ENCODE results near the gene PCBP1.
"Not testable (repeated sequence)": the region's sequence is repeated elsewhere in the genome, so short reads cannot be mapped to it uniquely, and the experiment has no call there.

The PCBP1 gene

DNA sequence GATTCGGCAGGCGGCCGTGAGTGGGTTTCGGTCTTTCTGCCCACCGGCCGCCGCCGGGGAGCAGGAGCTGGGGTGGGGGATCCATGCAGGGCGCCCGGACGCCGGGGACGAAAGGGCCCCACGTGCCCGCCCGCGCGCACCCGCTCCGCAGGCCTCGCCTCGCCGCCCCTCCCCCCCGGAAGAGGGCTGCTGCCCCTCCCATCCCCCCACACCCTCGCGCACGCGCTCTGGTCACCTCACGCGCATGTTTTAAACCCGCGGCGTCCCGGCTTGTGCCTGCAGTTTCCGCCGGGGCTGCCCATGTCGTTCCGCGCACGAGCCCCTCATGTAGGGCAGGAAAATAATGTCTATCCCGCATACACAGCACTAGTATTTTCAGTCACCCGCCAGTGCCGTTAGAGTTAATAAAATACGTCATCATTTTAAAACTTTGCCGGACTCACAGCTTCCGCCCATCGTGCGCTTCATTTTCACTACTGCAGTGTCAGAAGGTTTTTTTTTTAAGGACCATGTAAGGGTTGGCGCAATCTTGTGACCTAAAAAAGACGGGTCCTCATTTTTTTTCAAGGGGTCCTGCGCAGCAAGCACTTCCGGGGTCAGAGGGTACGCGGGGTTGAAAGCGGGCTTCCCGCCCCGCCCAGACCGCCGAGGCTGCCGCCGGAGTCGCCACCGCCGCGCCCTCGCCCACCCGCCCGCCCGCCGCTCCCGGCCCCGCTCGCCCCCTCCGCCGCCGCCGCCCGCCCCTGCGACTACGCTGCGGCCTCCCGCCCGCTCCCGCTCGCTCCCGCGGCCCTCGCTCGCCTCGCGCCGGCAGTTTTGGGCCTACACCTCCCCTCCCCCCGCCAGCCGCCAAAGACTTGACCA is at the start of gene PCBP1:
Gene PCBP1, plus strand, starts transcription at position 640 of the 864 bp plus-strand sequence. CDS start 267 bp downstream, outside the sequence.
- DNase-seq, result peak; percentile 92 to 99 (median 96)

DNA sequence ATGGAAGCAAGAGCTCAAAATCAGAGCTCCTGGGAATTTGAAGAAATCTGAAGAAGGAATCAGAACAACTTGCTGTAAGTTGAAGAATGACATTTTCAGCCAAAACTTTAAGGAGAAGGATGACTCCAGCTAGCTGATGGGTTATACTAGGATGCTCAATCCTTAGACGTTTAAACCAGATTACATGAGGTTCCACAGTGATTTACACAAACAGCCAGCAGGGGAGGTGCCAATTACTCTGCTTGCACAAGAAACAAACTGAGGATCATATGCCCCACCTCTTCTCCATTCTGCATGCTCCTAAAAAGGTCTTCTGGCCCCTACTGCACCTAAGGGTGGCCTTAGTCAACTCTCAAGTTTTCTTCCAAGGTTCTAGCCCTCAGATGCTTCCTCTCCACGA is 47.9 kb upstream of the PCBP1 start:
- DNase-seq, result no peak

DNA sequence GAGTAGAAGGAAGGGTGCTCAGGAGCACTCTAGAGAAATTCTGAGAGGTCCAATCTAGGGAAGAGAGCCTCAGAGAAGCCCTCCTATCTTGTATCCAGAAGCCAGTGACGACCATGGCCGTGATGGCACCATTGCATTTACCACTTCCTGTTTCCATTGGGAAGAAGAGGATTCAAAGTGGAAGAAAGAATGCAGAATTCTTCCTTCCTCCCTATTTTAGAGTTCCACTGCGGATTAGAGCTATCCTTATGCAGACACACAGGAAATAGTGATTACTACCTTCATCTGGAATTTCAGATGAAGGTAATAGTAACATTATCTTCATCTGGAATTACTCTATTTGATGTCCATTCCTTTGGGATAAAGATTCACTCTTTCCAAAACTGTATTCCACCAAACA is 45.6 kb upstream of the PCBP1 start:
- DNase-seq, result no peak

DNA sequence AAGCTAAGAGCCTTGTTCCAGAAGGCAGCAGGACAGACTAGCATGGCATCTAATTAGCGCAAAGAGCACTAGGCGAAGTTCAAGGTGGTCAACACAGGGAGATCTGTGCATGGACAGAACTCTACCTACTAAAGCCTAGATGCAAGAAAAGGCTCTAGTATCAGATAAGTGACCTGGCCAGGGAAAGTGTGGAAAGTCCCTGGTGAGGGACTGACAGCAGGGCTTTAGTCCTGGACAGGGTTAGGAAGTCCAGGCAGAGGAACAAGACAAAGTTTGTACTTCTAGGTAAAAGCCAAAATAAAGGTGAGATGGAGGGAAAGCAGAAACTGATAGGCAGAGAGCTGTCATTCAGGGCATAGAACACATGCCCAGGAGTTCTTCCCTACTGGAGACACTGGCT is 45.0 kb upstream of the PCBP1 start:
- DNase-seq, result no peak

DNA sequence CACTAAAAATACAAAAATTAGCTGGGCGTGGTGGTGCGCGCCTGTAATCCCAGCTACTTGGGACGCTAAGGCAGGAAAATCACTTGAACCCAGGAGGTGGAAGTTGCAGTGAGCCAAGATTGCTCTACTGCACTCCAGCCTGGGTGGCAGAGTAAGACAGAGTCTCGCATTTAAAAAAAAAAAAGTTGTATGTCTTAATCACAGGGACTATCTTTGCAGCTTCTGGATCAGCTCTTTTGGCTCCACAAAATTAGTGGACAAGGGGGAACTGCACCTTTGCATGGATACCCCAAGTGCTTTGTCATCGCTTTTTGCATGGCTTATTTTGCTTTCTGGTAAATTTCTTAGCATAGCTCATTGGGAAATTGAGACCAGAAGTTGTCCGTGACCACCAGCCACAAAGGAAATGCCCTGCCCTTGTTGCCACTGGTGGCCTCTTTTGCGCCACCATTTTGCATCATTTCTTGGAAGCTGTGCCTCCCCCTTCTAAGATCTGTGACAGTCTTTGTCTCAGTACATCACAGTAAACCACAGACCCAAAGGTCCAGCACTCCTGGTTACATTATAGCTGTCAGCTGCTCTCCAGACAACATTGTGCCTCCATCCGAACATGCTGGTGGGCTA is 43.9 kb upstream of the PCBP1 start:
- no peak for DNase-seq

DNA sequence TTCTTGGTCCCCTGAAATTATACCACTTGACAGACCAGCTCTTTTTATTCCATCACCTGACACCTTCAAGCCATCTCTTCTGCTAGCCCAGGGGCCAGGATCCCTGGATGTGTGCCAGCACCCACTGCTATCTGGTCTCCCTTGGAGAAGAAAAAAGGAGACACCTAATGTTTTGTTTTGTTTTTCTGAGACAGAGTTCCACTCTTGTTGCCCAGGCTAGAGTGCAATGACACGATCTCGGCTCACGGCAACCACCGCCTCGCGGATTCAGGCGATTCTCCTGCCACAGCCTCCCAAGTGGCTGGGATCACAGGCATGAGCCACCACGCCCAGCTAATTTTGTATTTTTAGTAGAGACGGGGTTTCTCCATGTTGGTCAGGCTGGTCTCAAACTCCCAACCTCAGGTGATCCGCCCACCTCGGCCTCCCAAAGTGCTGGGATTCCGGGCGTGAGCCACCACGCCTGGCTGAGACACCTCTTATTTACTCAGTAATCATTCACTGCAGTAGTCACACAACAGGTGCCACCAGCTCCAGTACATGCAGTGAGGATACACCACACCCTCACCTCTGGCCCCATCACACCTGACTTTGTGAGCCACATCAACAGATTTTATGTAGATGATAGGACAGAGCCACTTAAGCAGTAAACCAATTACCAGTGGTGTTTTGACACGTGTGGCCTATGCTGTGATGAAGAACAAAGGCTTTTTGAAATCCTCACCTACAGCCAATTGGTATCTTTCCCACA is 42.8 kb upstream of the PCBP1 start:
- DNase-seq, result no peak

DNA sequence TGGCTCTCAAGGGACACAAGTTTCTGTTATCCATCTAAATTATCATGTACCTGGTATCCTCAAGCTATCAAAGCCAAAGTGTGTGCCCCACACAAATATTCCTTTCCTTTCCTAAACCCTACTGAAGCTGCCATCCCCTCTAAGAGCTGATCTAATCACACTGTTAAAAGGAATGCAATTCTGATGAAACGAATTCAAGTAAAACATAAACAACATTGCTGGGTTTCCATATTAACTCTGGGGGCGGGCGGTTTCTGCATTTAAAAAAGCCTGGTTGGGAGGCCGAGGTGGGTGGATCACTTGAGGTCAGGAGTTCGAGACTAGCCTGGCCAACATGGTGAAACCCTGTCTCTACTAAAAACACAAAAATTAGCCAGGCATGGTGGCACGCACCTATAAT is 41.9 kb upstream of the PCBP1 start:
- no peak for DNase-seq

DNA sequence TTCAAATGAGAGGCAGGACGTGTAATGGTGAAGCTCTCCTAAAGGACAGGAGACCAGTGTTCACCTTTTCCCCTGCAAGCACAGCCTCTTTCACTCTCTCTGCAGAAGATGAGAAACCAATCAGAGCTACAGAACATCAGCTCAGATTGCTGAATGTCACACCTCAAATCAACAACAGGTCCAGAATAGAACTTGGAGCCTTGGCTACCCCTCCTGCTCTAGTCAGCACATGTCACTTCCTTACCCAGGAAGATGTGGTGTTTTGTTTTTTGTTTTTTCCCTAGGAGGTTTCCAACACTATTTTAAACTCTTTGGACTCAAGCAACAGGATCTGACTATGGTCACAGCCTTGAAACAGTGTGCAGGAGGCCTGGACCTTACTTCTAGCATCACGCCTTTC is 41.3 kb upstream of the PCBP1 start:
- no peak for DNase-seq

DNA sequence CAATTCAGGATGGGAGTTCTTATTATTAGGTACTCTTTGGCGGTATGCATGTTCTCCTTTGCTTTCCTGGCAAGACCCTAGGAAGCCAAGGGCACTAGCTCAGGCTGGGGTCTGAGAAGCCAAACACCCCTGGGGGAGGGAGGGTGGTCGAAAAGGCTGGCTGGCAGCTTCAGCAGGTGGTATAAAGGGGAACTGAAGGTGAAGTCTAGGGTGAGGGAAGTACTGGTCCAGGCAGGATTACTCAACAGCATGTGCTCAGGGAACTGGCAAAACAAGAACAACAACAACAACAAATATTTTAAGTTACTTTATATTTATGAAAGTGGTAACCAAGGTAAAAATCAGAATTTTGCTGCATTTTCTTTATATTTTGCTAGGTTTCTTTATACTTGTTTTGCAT is 40.7 kb upstream of the PCBP1 start:
- DNase-seq, result no peak

DNA sequence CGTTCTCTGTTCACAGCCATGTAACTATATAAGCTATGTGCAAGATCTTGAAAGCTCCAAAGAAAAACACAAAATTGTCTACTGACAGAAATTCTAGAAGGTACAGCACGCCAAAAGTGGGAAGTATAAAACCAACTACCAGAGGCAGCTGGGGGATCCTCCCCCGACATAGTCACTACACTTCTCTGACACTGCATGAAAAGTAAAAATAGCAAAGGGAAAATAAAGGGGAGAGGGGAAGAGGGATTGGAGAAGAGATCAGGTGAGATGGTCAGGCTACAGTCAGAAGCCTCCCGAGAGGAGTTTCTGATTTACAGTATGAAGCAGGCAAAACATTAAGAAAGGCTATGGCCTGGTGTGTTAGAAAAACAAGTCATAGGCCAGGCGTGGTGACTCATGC is 39.8 kb upstream of the PCBP1 start:
- no peak for DNase-seq

DNA sequence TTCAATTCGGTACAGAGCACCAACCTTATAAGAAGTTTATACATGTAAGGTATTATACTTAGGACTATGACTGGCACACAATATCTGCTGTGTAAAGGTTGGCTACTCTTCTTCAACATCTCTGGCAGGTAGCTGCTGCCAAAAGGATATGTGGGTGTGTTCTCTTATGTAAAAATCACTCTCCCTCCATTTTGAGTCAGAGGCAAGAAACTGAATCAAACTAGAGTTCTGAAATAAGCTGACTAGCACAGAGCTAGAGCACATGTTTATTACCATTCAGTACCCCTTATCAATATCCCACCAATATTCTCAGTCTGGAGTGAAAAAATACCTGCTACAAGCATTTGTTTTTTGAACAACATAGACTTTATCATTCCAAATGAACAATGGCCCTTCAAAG is 38.0 kb upstream of the PCBP1 start:
- DNase-seq, result no peak

DNA sequence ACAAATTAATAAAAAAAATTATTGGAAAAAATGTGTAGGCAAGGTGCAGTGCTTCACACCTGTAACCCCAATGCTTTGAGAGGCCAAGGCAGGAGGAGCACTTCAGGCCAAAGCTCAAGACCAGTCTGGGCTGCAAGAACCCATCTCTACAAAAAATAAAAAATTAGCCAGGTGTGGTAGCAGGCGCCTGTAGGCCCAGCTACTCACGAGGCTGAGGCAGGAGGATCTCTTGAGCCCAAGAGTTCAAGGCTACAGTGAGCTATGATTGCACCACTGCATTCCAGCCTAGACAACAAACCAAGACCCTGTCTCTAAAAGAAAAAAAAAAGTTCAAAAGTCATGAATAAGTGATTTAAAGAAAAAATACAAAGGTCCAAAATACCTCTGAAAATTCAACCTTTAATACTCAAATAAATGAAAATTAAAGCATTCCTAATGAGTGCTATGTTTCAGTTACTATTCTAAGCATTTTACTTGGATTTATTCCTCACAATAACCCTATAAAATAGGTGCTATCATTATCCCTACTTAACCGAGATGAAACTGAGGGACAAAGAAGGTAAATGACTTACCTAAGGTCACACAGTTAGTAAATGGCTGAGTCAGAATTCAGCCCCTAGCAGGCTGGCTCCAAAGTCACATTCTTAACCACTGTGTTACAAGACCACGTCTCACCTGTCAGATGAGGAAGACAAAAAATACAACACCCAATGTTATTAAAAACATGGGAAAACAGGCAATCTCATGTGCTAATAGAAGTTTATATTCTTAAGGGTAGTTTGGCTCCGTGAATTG is 36.4 kb upstream of the PCBP1 start:
- no peak for DNase-seq

DNA sequence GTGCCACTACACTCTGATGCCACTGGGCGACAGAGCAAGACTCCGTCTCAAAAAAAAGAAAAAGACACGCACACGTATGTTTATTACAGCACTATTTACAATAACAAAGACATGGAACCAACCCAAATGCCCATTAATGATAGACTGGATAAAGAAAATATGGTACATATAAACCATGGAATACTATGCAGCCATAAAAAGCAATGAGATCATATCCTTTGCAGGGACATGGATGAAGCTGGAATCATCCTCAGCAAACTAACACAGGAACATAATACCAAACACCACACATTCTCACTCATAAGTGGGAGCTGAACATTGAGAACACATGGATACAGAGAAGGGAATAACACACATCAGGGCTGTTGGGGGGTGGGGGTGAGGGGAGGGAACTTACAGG is 32.0 kb upstream of the PCBP1 start:
- DNase-seq, result not testable (repeated sequence)

DNA sequence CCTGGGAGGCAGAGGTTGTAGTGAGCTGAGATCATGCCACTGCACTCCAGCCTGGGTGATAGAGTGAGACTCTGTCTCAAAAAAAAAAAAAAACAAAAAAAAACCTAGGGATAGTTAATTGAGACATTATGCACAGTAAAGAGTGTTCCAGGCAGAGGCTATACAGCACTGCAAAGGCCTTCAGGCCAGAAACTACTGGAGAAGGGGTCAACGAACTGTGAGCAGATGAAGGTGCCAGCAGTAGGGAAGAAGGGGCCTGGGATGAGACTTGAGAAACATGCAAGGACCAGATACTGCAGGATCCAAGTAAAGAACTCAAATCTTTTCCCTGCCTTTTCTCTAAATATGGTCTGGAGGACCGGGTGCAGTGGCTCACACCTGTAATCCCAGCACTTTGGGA is 26.0 kb upstream of the PCBP1 start:
- no peak for DNase-seq

DNA sequence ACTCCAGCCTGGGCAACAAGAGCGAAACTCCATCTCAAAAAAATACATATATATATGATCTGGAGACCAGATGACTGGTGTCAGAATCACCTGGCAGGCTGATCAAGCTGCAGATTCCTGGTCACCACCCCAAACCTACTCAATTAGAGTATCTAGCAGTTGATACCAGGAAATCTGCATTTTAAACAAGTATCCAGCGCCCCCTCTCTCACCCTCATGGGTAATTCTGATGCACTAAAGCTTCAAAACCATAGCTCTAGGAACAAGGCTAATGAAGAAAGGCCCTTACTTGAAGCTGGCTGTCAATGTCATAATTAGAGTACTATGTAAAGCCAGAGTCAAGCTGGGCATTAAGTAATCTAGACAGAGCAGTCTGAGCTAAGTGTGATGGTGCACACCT is 25.0 kb upstream of the PCBP1 start:
- no peak for DNase-seq

DNA sequence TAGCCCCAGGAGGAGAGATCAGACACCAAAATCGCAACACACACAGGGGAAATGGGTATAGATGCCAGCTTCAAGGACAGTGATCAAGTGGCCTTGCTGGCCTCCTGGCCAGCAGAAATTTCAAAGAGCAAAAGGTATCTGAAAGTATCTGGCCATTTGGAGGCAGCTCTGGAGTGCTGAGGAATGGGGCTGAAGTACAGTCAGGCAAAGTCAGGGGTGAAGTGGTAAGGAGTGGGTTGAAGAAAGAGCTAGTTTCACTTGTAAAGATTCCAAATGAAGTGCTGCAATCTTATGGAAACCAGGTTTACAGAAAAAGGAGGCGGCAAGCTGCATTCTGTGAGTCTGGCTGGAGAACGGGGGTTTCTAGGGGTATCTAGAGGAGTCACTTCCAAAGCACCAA is 19.2 kb upstream of the PCBP1 start:
- no peak for DNase-seq

DNA sequence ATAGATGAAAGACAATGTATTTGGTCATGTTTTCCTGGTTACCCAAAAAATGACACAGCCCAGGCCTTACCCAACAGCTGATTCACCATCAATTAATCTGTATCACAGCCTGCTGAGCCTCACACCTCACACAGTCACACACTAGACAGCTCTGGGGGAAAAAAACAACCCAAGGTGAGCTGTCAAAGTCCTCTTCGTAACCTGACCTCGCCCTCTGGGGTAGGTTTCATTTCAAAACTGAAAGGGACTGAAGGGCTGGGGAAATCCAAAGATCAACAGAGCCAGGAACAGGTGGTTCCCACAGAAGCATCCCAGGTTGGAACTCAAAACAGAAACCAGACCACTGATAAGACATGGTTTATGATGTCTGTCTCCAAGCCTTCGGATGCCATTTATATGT is 18.2 kb upstream of the PCBP1 start:
- DNase-seq, result peak; percentile 38 to 60 (median 52)

DNA sequence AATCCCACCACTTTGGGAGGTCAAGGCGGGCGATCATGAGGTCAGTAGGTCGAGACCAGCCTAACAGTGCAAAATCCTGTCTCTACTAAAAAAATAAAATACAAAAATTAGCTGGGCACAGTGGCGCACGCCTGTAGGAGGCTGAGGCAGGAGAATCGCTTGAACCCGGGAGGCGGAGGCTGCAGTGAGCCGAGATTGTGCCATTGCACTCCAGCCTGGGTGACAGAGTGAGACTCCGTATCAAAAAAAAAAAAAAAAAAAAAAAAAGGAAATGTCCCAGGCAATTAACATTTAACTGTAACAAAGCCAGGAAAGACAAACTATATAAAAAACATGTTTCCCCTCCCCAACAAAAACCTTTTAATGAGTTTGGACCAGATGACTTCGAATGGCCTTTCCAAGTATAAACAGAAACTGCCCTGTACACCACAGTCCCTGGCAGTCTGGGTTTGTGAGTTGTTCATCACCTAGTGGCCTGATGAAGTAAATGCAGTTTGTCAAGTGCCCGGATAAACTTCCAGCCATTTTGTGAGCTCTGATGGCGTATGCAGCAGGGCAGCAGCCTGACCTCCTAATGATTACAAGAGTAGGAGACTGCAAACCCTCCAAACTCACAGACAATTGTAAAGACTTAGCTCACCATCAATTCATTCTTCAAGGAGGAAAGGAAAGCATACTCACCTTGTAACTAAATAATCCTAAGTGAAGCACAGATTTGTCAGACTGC is 16.6 kb upstream of the PCBP1 start:
- DNase-seq, result peak in 5 of 6 experiments; percentile 34 to 77 (median 47)

DNA sequence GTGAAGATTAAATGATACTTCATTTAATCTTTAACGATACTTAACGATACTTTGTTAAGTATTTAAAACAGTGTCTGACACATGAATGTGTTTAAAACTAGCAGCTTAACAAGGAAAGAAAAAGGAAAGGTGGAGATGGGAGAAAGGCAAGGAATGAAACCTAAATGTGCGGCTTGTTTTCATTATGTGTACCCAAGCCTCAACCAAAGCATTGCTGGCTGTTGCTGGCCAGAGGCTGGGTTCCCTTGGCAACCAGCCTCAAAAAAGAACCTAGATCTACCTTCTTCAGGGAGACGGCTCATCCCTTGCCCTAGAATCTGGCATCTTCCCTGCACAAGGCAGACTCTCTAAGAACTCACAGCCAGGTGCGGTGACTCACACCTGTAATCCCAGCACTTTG is 13.8 kb upstream of the PCBP1 start:
- DNase-seq, result no peak

DNA sequence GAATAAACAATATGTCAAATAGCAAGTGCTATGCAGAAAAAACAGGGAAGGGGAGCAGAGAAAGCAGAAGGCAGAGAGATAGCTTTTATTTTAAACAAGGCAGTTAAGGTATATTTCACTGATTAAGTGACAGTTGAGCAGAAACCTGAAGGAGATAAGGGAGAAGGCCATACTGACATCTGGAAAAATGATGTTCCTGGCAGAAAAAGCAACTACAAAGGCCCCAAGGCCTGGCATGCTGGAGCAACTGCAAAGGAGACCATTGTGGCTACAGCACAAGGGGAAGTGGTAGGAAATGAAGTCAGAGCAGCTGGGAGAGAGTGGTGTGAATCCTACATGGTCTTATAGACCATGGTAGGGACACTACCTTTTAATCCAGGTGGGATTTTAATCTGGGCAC is 8.9 kb upstream of the PCBP1 start:
- no peak for DNase-seq

DNA sequence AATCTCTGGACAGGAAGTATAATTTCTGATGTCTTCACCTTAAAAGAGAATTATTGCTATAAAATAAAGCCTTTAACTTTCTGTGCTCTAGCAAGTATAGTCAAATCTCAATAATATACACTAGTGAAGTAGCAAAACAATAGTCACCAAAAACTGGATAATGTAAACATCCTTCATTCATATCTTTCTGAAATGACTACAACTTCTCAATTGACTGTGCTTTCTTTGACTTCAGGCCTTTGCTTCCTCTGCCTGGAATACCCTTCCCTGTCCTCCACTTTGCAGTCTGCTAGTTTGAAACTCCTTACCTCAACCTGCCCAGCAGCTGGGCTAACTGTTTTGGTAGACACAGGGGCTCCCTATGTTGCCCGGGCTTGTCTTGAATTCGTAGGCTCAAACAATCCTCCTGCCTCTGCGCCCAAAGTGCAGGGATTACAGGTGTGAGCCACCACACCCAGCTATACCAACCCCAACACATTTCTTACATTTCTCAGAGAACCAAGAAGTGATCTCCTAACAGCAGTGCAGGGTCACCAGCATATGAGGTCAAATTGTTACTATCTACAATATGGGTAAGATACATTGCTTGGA is 6.6 kb upstream of the PCBP1 start:
- no peak for DNase-seq

DNA sequence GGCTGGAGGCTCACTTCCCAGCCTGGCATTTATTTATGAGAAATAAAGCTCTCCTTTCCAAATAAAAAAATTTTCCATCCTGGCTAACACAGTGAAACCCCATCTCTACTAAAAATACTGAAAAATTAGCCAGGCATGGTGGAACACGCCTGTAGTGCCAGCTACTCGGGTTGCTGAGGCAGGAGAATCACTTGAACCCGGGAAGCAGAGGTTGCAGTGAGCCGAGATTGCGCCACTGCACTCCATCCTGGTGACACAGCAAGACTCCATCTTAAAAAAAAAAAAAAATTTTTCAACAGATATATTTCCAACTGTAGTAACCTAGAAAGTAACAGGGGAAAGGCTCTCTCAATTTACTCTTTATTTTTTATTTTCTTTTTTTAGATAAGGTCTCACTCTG is 6.1 kb upstream of the PCBP1 start:
- DNase-seq, result no peak

Data from stimulated activated naive CD4-positive, alpha-beta T cell (primary cell).